Astrocyte of the spinal cord (primary cell): ENCODE measurements around the gene FOXD4.
"Not testable (repeated sequence)": the region's sequence is repeated elsewhere in the genome, so short reads cannot be mapped to it uniquely, and the experiment has no call there.

Experiments used
- DNase-seq: peaks from one replicate; pipeline ENCODE4 v3.0.0; 2011; ENCODE audit warnings: low read depth, low spot score
- H3K4me3 ChIP-seq: 2 replicates; pipeline ENCODE4 v1.5.1; 2011; ENCODE audit warnings: low read depth, mild to moderate bottlenecking, low read length, moderate library complexity
- in situ Hi-C: cut with HindIII; loops from 2 replicates; pipeline ENCODE4 v1.10.0; 2017; ENCODE audit warnings: low sequenced_read_pairs

The FOXD4 gene

GRCh38 chr9:99867-100266 is 18.4 kb downstream of the FOXD4 start:
- H3K4me3 ChIP-seq, DNase-seq, in situ Hi-C loops: not testable (repeated sequence)

- DNase-seq, H3K4me3 ChIP-seq, in situ Hi-C loops: not testable (repeated sequence)
Observed at GRCh38 chr9:98775-99174, 19.4 kb downstream of the FOXD4 start.

- in situ Hi-C loops, DNase-seq, H3K4me3 ChIP-seq: not testable (repeated sequence)
Observed at GRCh38 chr9:94992-95391, 23.2 kb downstream of the FOXD4 start.

- in situ Hi-C loops, H3K4me3 ChIP-seq: not testable (repeated sequence)
Observed at GRCh38 chr9:94323-94722, 23.9 kb downstream of the FOXD4 start.

GRCh38 chr9:93909-94308 is 24.3 kb downstream of the FOXD4 start:
- in situ Hi-C loops = not testable (repeated sequence)

More at GRCh38 chr9:94323-94722, 23.9 kb downstream of the FOXD4 start:
- not testable (repeated sequence) for DNase-seq

GRCh38 chr9:90851-91250 is 27.4 kb downstream of the FOXD4 start:
- H3K4me3 ChIP-seq, in situ Hi-C loops, DNase-seq: not testable (repeated sequence)

More at GRCh38 chr9:93909-94308, 24.3 kb downstream of the FOXD4 start:
- not testable (repeated sequence) for H3K4me3 ChIP-seq, DNase-seq

- H3K4me3 ChIP-seq, DNase-seq, in situ Hi-C loops: not testable (repeated sequence)
Observed at GRCh38 chr9:88396-89037, 29.7 kb downstream of the FOXD4 start.

- H3K4me3 ChIP-seq, in situ Hi-C loops, DNase-seq: not testable (repeated sequence)
Observed at GRCh38 chr9:87860-88259, 30.4 kb downstream of the FOXD4 start.

- in situ Hi-C loops, DNase-seq, H3K4me3 ChIP-seq: not testable (repeated sequence)
Observed at GRCh38 chr9:87105-87504, 31.1 kb downstream of the FOXD4 start.

GRCh38 chr9:86697-87096 is 31.5 kb downstream of the FOXD4 start:
- in situ Hi-C loops, H3K4me3 ChIP-seq, DNase-seq: not testable (repeated sequence)

GRCh38 chr9:82932-83689 is 35.1 kb downstream of the FOXD4 start:
- DNase-seq, H3K4me3 ChIP-seq, in situ Hi-C loops: not testable (repeated sequence)

- H3K4me3 ChIP-seq, DNase-seq, in situ Hi-C loops: not testable (repeated sequence)
Observed at GRCh38 chr9:78333-78732, 39.9 kb downstream of the FOXD4 start.

GRCh38 chr9:76389-76788 is 41.8 kb downstream of the FOXD4 start:
- in situ Hi-C loops, H3K4me3 ChIP-seq, DNase-seq: not testable (repeated sequence)

GRCh38 chr9:73900-74525 is 44.2 kb downstream of the FOXD4 start:
- H3K4me3 ChIP-seq, in situ Hi-C loops, DNase-seq: not testable (repeated sequence)

GRCh38 chr9:73076-73899 is 44.9 kb downstream of the FOXD4 start:
- in situ Hi-C loops, DNase-seq: not testable (repeated sequence)
- H3K4me3 ChIP-seq = peak overlapping the region; percentile 18
